Measurements from ENCODE around the gene PUM1. TPM values are rescaled to one million over a fixed set of nuclear protein-coding genes. Genes with fewer than 3 reads are reported as not detected.
A peak's percentile ranks its signal among the peaks of the same experiment; 100 is the strongest.

Gene PUM1
- total RNA-seq, 1 experiment from 2014 or later: 109 TPM

- DNase-seq (ENCODE audit: low read depth, low spot score) (no peak), ATAC-seq (peak; percentile 44; the same call in 1 of the 2 replicates)
- Histone ChIP-seq H3K27me3 (ENCODE audit: control insufficient read depth, insufficient read depth, low read length) (no peaks in the 10 kb centered on the region), H3K4me3 (ENCODE audit: low read depth in 2 of 2, low read length in 2 of 2) (no peak overlapping the region), H3K27ac (ENCODE audit: low read length) (no peak overlapping the region), H3K9me3 (ENCODE audit: control insufficient read depth, insufficient read depth, low read depth, low read length) (no peaks in the 10 kb centered on the region), H3K36me3 (ENCODE audit: control insufficient read depth, insufficient read depth, low read length) (peaks cover 61% of the 10 kb centered on the region), H3K4me1 (ENCODE audit: control insufficient read depth, insufficient read depth, low read length) (peaks cover 11% of the 10 kb centered on the region)
- in situ Hi-C loops (cut with HindIII; ENCODE audit: low pct_unique_long_range_greater_than_20kb, low sequenced_read_pairs): no loop called here
- ChIA-PET CTCF (no interaction called here), POLR2A (no interaction called here)
- intact Hi-C loops (cut with micrococcal nuclease; ENCODE audit: unreplicated experiment): no loop called here
- TF ChIP-seq CTCF (IDR thresholded peaks at IDR 0.05) (no peak), POLR2AphosphoS5 (IDR thresholded peaks at IDR 0.05; ENCODE audit: low read depth, low read length) (no peak), REST (IDR thresholded peaks at IDR 0.05; ENCODE audit: insufficient read depth in 1 of 2, low read depth in 2 of 2, low read length in 1 of 2) (no peak), TCF7L2 (IDR thresholded peaks at IDR 0.05; ENCODE audit: low read depth, low read length) (no peak), SIN3A (IDR thresholded peaks at IDR 0.05; ENCODE audit: borderline replicate concordance, insufficient read depth, low read depth, low read length) (no peak)
- no TSS peak for BruUV-seq (replicated peaks)
Measured at GRCh38 chr1:30964706-30965105, 100.8 kb downstream of the PUM1 start.

- TF ChIP-seq POLR2AphosphoS5 (IDR thresholded peaks at IDR 0.05; ENCODE audit: low read depth, low read length): no peak
- no peak for TF ChIP-seq CTCF (IDR thresholded peaks at IDR 0.05)
- TF ChIP-seq SIN3A (IDR thresholded peaks at IDR 0.05; ENCODE audit: borderline replicate concordance, insufficient read depth, low read depth, low read length): no peak
- TF ChIP-seq TCF7L2 (IDR thresholded peaks at IDR 0.05; ENCODE audit: low read depth, low read length): no peak
- no peak for TF ChIP-seq REST (IDR thresholded peaks at IDR 0.05; ENCODE audit: insufficient read depth in 1 of 2, low read depth in 2 of 2, low read length in 1 of 2)
- BruUV-seq (replicated peaks): no TSS peak
- Histone ChIP-seq H3K27me3 (ENCODE audit: control insufficient read depth, insufficient read depth, low read length) (no peaks in the 10 kb centered on the region), H3K27ac (ENCODE audit: low read length) (no peak overlapping the region), H3K4me1 (ENCODE audit: control insufficient read depth, insufficient read depth, low read length) (peaks cover 8% of the 10 kb centered on the region; the same call in 1 of the 2 replicates), H3K36me3 (ENCODE audit: control insufficient read depth, insufficient read depth, low read length) (peaks cover 64% of the 10 kb centered on the region), H3K9me3 (ENCODE audit: control insufficient read depth, insufficient read depth, low read depth, low read length) (no peaks in the 10 kb centered on the region), H3K4me3 (ENCODE audit: low read depth in 2 of 2, low read length in 2 of 2) (no peak overlapping the region)
- ATAC-seq: no peak
- in situ Hi-C loops (cut with HindIII; ENCODE audit: low pct_unique_long_range_greater_than_20kb, low sequenced_read_pairs) (no loop called here), intact Hi-C loops (cut with micrococcal nuclease; ENCODE audit: unreplicated experiment) (no loop called here)
- POLR2A ChIA-PET: no interaction called here
- no peak for DNase-seq (ENCODE audit: low read depth, low spot score)
- CTCF ChIA-PET: no interaction called here
Measured at GRCh38 chr1:30962609-30963508, 102.7 kb downstream of the PUM1 start.

All from Panc1 (cell line).